Neutrophil (primary cell): Measurements from ENCODE around the gene SFXN4.
"Not testable (repeated sequence)": the region's sequence is repeated elsewhere in the genome, so short reads cannot be mapped to it uniquely, and the experiment has no call there.

ENCODE experiments used
- H3K27ac ChIP-seq: fragments of 200-600 bp; sonication (generic); 2 replicates; pipeline ENCODE4 v1.5.1; 2016; ENCODE audit warnings: mild to moderate bottlenecking, moderate library complexity
- H3K27me3 ChIP-seq: fragments of 200-600 bp; sonication (generic); 2 replicates; pipeline ENCODE4 v1.6.0; 2016; ENCODE audit warnings: mild to moderate bottlenecking
- H3K36me3 ChIP-seq: fragments of 200-600 bp; sonication (generic); 2 replicates; pipeline ENCODE4 v1.5.1; 2017
- H3K4me1 ChIP-seq, 2 experiments: fragments of 200-600 bp in 1 of 2; sonication (generic) in 1 of 2; 1 replicate in 1 of 2; 2 replicates in 1 of 2; pipeline versions ENCODE4 v1.5.1 to v1.6.1; 2013 to 2016; ENCODE audit warnings: low read depth in 1 of 2, low read length in 1 of 2, mild to moderate bottlenecking in 1 of 2, moderate library complexity in 1 of 2; ENCODE audit not compliant: control insufficient read depth in 1 of 2, insufficient read depth in 1 of 2
- H3K4me3 ChIP-seq, 2 experiments: fragments of 200-600 bp in 1 of 2; sonication (generic) in 1 of 2; 1 replicate in 1 of 2; 2 replicates in 1 of 2; pipeline ENCODE4 v1.5.1; 2013 to 2016; ENCODE audit warnings: low read depth in 1 of 2, low read length in 1 of 2, mild to moderate bottlenecking in 1 of 2, moderate library complexity in 1 of 2
- H3K9me3 ChIP-seq: fragments of 200-600 bp; sonication (generic); 2 replicates; pipeline ENCODE4 v1.5.1; 2016
- CTCF ChIP-seq: fragments of 200-600 bp; sonication (generic); IDR thresholded peaks from 2 replicates; pipeline ENCODE4 v1.5.1; 2016; ENCODE audit warnings: antibody characterized with exemption

SFXN4 gene

GRCh38 chr10:119138346-119139306 lies 26.9 kb downstream of the SFXN4 start:
- TF ChIP-seq CTCF: no peak
- Histone ChIP-seq H3K27me3 (no peaks in the 10 kb centered on the region), H3K4me3 (no peak overlapping the region), H3K36me3 (peaks cover 5% of the 10 kb centered on the region), H3K27ac (peak overlapping the region; percentile 75), H3K4me1 (peaks cover 47 to 52% of the 10 kb centered on the region in 2 experiments), H3K9me3 (no peaks in the 10 kb centered on the region)

- not testable (repeated sequence) for H3K9me3 ChIP-seq
These were observed 27.6 kb downstream of the SFXN4 start for GRCh38 chr10:119137878-119138277.

GRCh38 chr10:119136084-119136483 lies 29.4 kb downstream of the SFXN4 start:
- peaks cover 72 to 77% of the 10 kb centered on the region in 2 experiments for H3K4me1 ChIP-seq
- H3K36me3 ChIP-seq: peaks cover 18% of the 10 kb centered on the region
- peak overlapping the region; percentile 93 for H3K27ac ChIP-seq
- peak overlapping the region; percentile 53 to 56 for H3K4me3 ChIP-seq
- TF ChIP-seq CTCF: no peak
- no peaks in the 10 kb centered on the region for H3K9me3 ChIP-seq
- H3K27me3 ChIP-seq: no peaks in the 10 kb centered on the region

More at GRCh38 chr10:119137878-119138277, 27.6 kb downstream of the SFXN4 start:
- Histone ChIP-seq H3K27ac (peak overlapping the region; percentile 75), H3K4me1 (peaks cover 54 to 59% of the 10 kb centered on the region in 2 experiments), H3K36me3 (peaks cover 12% of the 10 kb centered on the region)
- not testable (repeated sequence) for H3K27me3 ChIP-seq, H3K4me3 ChIP-seq

- Histone ChIP-seq H3K4me1 (peaks cover 78 to 83% of the 10 kb centered on the region in 2 experiments), H3K36me3 (peaks cover 24% of the 10 kb centered on the region), H3K27me3 (no peaks in the 10 kb centered on the region), H3K27ac (peak overlapping the region; percentile 93), H3K9me3 (no peaks in the 10 kb centered on the region), H3K4me3 (peak overlapping the region; percentile 53 to 56)
- no peak for TF ChIP-seq CTCF
These were observed 30.0 kb downstream of the SFXN4 start for GRCh38 chr10:119135513-119135881.

DNA sequence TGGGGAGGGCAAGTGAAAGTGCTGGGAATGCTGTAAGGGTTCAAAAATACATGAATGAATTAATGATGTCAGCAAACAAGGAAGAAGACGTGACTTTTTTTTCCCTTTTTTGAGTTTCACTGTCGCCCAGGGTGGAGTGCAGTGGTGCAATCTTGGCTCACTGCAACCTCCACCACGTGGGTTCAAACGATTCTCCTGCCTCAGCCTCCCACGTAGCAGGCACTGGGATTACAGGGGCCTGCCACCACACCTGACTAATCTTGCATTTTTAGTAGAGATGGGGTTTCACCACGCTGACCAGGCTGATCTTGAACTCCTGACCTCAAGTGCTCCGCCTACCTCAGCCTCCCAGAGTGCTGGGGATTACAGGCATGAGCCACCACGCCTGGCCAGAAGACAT lies 31.6 kb downstream of the SFXN4 start:
- no peak for TF ChIP-seq CTCF
- Histone ChIP-seq H3K4me3 (peak overlapping the region; percentile 48 to 63), H3K4me1 (peaks cover 86% of the 10 kb centered on the region in 2 experiments), H3K27me3 (no peaks in the 10 kb centered on the region), H3K27ac (peak overlapping the region; percentile 93), H3K36me3 (peaks cover 39% of the 10 kb centered on the region), H3K9me3 (no peaks in the 10 kb centered on the region)
